Stimulated activated CD8-positive, alpha-beta memory T cell treated with anti-CD3 and anti-CD28 coated beads, Interleukin-15, amount 100 ng/mL, for 1 hour (primary cell): Measurements from ENCODE around the gene KPNA6.

Source experiments
- DNase-seq: peaks from one replicate; pipeline ENCODE4 v3.0.0-alpha.2; 2020; ENCODE audit warnings: low read depth

KPNA6 gene

GRCh38 chr1:32187850-32188249 lies 80.0 kb downstream of the KPNA6 start:
- DNase-seq = no peak

GRCh38 chr1:32192220-32192948 lies 84.5 kb downstream of the KPNA6 start:
- DNase-seq = no peak

- no peak for DNase-seq
Observed at GRCh38 chr1:32194984-32195383, 87.1 kb downstream of the KPNA6 start.

GRCh38 chr1:32195531-32195930 lies 87.7 kb downstream of the KPNA6 start:
- DNase-seq = no peak

- DNase-seq = no peak
Observed at GRCh38 chr1:32195972-32196823, 88.3 kb downstream of the KPNA6 start.

GRCh38 chr1:32197074-32197473 lies 89.2 kb downstream of the KPNA6 start:
- no peak for DNase-seq

GRCh38 chr1:32197837-32198236 lies 90.0 kb downstream of the KPNA6 start:
- no peak for DNase-seq

- DNase-seq = no peak
Observed at GRCh38 chr1:32198237-32199042, 90.6 kb downstream of the KPNA6 start.

- no peak for DNase-seq
Observed at GRCh38 chr1:32199043-32199716, 91.3 kb downstream of the KPNA6 start.

- DNase-seq = no peak
Observed at GRCh38 chr1:32199717-32200072, 91.8 kb downstream of the KPNA6 start.

- peak; percentile 24 for DNase-seq
Observed at GRCh38 chr1:32200226-32201010, 92.6 kb downstream of the KPNA6 start, which contains the start of gene CCDC28B. CCDC28B (plus strand) TSS chr1:32200595; CDS start chr1:32201936, 1,341 bp downstream.

GRCh38 chr1:32201011-32201855 lies 93.4 kb downstream of the KPNA6 start:
- DNase-seq = peak; percentile 59

- DNase-seq = no peak
Observed at GRCh38 chr1:32204943-32205361, 97.1 kb downstream of the KPNA6 start.

GRCh38 chr1:32205401-32206370 lies 97.8 kb downstream of the KPNA6 start, which contains the start of gene IQCC:
IQCC (plus strand) TSS chr1:32205671; CDS start chr1:32205682, 11 bp downstream.
- peak; percentile 57 for DNase-seq

- no peak for DNase-seq
Observed at GRCh38 chr1:32208469-32208868, 100.6 kb downstream of the KPNA6 start.

- no peak for DNase-seq
Observed at GRCh38 chr1:32208891-32209328, 101.1 kb downstream of the KPNA6 start, which contains the start of gene DCDC2B. DCDC2B (plus strand) TSS chr1:32209089; CDS start chr1:32209094, 5 bp downstream.

GRCh38 chr1:32215629-32216480 lies 108.0 kb downstream of the KPNA6 start:
- DNase-seq = peak; percentile 38

GRCh38 chr1:32216566-32216965 lies 108.7 kb downstream of the KPNA6 start:
- no peak for DNase-seq
